Esophagus squamous epithelium (tissue), 4 donors: ENCODE results near the gene ARL5A.

Experiments used
- POLR2A ChIP-seq, 4 donors: fragments of 450-650 bp; IDR thresholded peaks; one replicate each; pipeline ENCODE4 v1.6.1; 2017; ENCODE audit warnings: antibody characterized with exemption in 4 of 4, mild to moderate bottlenecking in 4 of 4, moderate library complexity in 3 of 4
- TF ChIP-seq, protein P1 (sequence below), 6 experiments: fragments of 450-650 bp in 4 of 6; fragments of 200-600 bp in 2 of 6; sonication (generic) in 2 of 6; IDR thresholded peaks; one replicate each; pipeline ENCODE4 v1.5.1; 2016 to 2019; ENCODE audit warnings: antibody characterized with exemption in 6 of 6, mild to moderate bottlenecking in 4 of 6, moderate library complexity in 4 of 6

DNA sequence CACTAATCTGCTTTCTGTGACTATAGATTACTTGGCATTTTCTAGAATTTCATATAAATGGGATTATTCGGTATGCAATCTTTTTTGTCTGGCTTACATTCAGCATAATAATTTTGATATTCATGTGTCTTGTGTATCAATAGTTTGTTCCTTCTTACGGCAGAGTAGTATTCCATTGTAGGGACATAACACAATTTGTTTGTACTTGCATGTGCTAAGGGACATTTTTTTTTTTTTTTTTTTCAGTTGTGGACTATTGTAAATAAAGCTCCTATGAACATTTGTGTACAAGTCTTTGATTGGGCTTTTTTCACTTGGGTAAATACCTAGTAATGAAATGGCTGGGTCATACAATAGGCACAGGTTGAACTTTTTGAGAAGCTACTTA is 45.1 kb downstream of the ARL5A start:
- TF ChIP-seq POLR2A (IDR thresholded peaks at IDR 0.05) = no peak
- TF ChIP-seq, protein P1, sequence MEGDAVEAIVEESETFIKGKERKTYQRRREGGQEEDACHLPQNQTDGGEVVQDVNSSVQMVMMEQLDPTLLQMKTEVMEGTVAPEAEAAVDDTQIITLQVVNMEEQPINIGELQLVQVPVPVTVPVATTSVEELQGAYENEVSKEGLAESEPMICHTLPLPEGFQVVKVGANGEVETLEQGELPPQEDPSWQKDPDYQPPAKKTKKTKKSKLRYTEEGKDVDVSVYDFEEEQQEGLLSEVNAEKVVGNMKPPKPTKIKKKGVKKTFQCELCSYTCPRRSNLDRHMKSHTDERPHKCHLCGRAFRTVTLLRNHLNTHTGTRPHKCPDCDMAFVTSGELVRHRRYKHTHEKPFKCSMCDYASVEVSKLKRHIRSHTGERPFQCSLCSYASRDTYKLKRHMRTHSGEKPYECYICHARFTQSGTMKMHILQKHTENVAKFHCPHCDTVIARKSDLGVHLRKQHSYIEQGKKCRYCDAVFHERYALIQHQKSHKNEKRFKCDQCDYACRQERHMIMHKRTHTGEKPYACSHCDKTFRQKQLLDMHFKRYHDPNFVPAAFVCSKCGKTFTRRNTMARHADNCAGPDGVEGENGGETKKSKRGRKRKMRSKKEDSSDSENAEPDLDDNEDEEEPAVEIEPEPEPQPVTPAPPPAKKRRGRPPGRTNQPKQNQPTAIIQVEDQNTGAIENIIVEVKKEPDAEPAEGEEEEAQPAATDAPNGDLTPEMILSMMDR (IDR thresholded peaks at IDR 0.05) = no peak
